Measurements from ENCODE around the gene GRP. TPM values are rescaled to one million over a fixed set of nuclear protein-coding genes. Genes with fewer than 3 reads are reported as not detected.

Gene GRP
- total RNA-seq, 1 donor from 2014 or later, result not detected

- Histone ChIP-seq H3K27me3 (ENCODE audit: control insufficient read depth, insufficient read depth, low read length) (peaks cover 38% of the 10 kb centered on the region), H3K4me3 (ENCODE audit: low read depth, low read length) (no peak overlapping the region), H3K36me3 (ENCODE audit: control insufficient read depth, insufficient read depth, low read length) (no peaks in the 10 kb centered on the region)
- no peak for DNase-seq (ENCODE audit: low read depth)
- no peak for TF ChIP-seq CTCF (IDR thresholded peaks at IDR 0.05; ENCODE audit: insufficient read depth, low read length, poor library complexity, severe bottlenecking)
Measured at GRCh38 chr18:59279193-59279592, 59.2 kb downstream of the GRP start.

- Histone ChIP-seq H3K27me3 (ENCODE audit: control insufficient read depth, insufficient read depth, low read length) (peaks cover 33% of the 10 kb centered on the region), H3K4me3 (ENCODE audit: low read depth, low read length) (no peak overlapping the region), H3K36me3 (ENCODE audit: control insufficient read depth, insufficient read depth, low read length) (no peaks in the 10 kb centered on the region)
- no peak for DNase-seq (ENCODE audit: low read depth)
- no peak for TF ChIP-seq CTCF (IDR thresholded peaks at IDR 0.05; ENCODE audit: insufficient read depth, low read length, poor library complexity, severe bottlenecking)
Measured at GRCh38 chr18:59279722-59280121, 59.8 kb downstream of the GRP start.

Other genes with a start within 250 kb of the GRP start
- 88.1 and 97.9 TPM in 2 replicates for gene SEC11C, start 80.3 kb upstream of the GRP start, total RNA-seq
- gene RAX, start 53.3 kb downstream of the GRP start, total RNA-seq, result not detected in 2 replicates
- gene CPLX4, start 98.5 kb downstream of the GRP start, total RNA-seq, result not detected in 2 replicates
- 118 and 127 TPM in 2 replicates for gene LMAN1, start 139.1 kb downstream of the GRP start, total RNA-seq